GM18858 (cell line): ENCODE data around the gene ACOT6.
A peak's percentile ranks its signal among the peaks of the same experiment; 100 is the strongest.
"Not testable (repeated sequence)": the region's sequence is repeated elsewhere in the genome, so short reads cannot be mapped to it uniquely, and the experiment has no call there.

Experiments
- ATAC-seq: cut with Tn5 transposase; IDR thresholded peaks from one replicate; pipeline ENCODE4 v1.9.1; 2021; ENCODE audit not compliant: unreplicated experiment

Gene ACOT6

GRCh38 chr14:73644531-73645247 lies 32.4 kb downstream of the ACOT6 start, which contains the start of gene DNAL1:
TSS of gene DNAL1 (plus strand) at chr14:73644986. CDS start at chr14:73645040, 54 bp downstream.
- peak; percentile 69 for ATAC-seq

GRCh38 chr14:73645248-73645610 lies 32.9 kb downstream of the ACOT6 start:
- ATAC-seq = no peak

- no peak for ATAC-seq
These were observed 38.7 kb downstream of the ACOT6 start for GRCh38 chr14:73651005-73651404.

GRCh38 chr14:73655851-73656250 lies 43.5 kb downstream of the ACOT6 start:
- no peak for ATAC-seq

GRCh38 chr14:73659202-73659601 lies 46.9 kb downstream of the ACOT6 start:
- ATAC-seq = not testable (repeated sequence)

GRCh38 chr14:73660511-73660910 lies 48.2 kb downstream of the ACOT6 start:
- ATAC-seq = no peak

GRCh38 chr14:73661872-73662271 lies 49.6 kb downstream of the ACOT6 start:
- no peak for ATAC-seq

- no peak for ATAC-seq
These were observed 50.2 kb downstream of the ACOT6 start for GRCh38 chr14:73662487-73662943.

- no peak for ATAC-seq
These were observed 51.4 kb downstream of the ACOT6 start for GRCh38 chr14:73663548-73664212.

- no peak for ATAC-seq
These were observed 52.8 kb downstream of the ACOT6 start for GRCh38 chr14:73665130-73665529.

GRCh38 chr14:73666583-73666982 lies 54.3 kb downstream of the ACOT6 start:
- no peak for ATAC-seq

GRCh38 chr14:73667854-73668253 lies 55.5 kb downstream of the ACOT6 start:
- ATAC-seq = no peak
